PC-3 (cell line): ENCODE measurements around the gene ATG13. TPM values are rescaled to one million over a fixed set of nuclear protein-coding genes. Genes with fewer than 3 reads are reported as not detected.

Experiments used
- ATAC-seq: fragments of 200-7000 bp; cut with Tn5 transposase; 2 replicates; pipeline ENCODE4 v1.9.1; 2020; ENCODE audit warnings: mild to moderate bottlenecking, moderate library complexity
- BruUV-seq: library from RNA; stranded (reverse); fragments of 400-500 nt; replicated peaks from 2 replicates; lab custom pipeline; 2021; lab: Mats Ljungman, UMichigan
- CTCF ChIA-PET: fragments of 300-600 bp; sonication (Branson Sonifier 250); formaldehyde crosslinking; loops from one replicate; lab custom pipeline; 2022; ENCODE audit warnings: antibody characterized with exemption; lab: Charles Lee
- POLR2A ChIA-PET: fragments of 300-600 bp; sonication (Branson Sonifier 250); formaldehyde crosslinking; loops from one replicate; lab custom pipeline; 2022; ENCODE audit warnings: antibody characterized with exemption; ENCODE audit not compliant: unreplicated experiment; lab: Charles Lee
- DNase-seq: peaks from one replicate; pipeline ENCODE4 v3.0.0-alpha.2; 2015
- H2AFZ ChIP-seq: fragments of 300-600 bp; sonication (generic); 2 replicates; pipeline ENCODE4 v1.6.0; 2016; ENCODE audit warnings: antibody characterized with exemption, low read length
- H3F3A ChIP-seq: fragments of 300-600 bp; sonication (generic); one replicate; pipeline ENCODE4 v1.6.0; 2017; ENCODE audit warnings: antibody characterized with exemption, low read length, control low read depth, mild to moderate bottlenecking; ENCODE audit not compliant: unreplicated experiment
- H3K27ac ChIP-seq: fragments of 300-600 bp; sonication (generic); 2 replicates; pipeline ENCODE4 v1.5.1; 2016; ENCODE audit warnings: mild to moderate bottlenecking, low read length
- H3K27me3 ChIP-seq: fragments of 300-600 bp; sonication (generic); 2 replicates; pipeline ENCODE4 v1.6.1; 2016; ENCODE audit warnings: low read length, mixed read lengths
- H3K36me3 ChIP-seq: fragments of 300-600 bp; sonication (generic); 2 replicates; pipeline ENCODE4 v1.6.1; 2016; ENCODE audit warnings: low read depth, mixed run types, low read length, mixed read lengths
- H3K4me1 ChIP-seq: fragments of 300-600 bp; sonication (generic); 2 replicates; pipeline ENCODE4 v1.5.1; 2016; ENCODE audit warnings: low read length; ENCODE audit not compliant: insufficient read depth
- H3K4me2 ChIP-seq: fragments of 300-600 bp; sonication (generic); 2 replicates; pipeline ENCODE4 v1.6.0; 2016; ENCODE audit warnings: low read length
- H3K4me3 ChIP-seq: fragments of 300-600 bp; sonication (generic); 2 replicates; pipeline ENCODE4 v1.5.1; 2016; ENCODE audit warnings: mild to moderate bottlenecking, low read length, mixed read lengths
- H3K79me2 ChIP-seq: fragments of 300-600 bp; sonication (generic); 2 replicates; pipeline ENCODE4 v1.6.1; 2017; ENCODE audit warnings: low read length, mixed read lengths
- H3K9ac ChIP-seq: fragments of 300-600 bp; sonication (generic); 2 replicates; pipeline ENCODE4 v1.6.0; 2016; ENCODE audit warnings: mild to moderate bottlenecking, low read length
- H3K9me2 ChIP-seq: fragments of 300-600 bp; sonication (generic); replicated peaks from 2 replicates; pipeline ENCODE4 v1.6.1; 2016; ENCODE audit warnings: mixed run types, low read length, mixed read lengths
- H3K9me3 ChIP-seq: fragments of 300-600 bp; sonication (generic); 2 replicates; pipeline ENCODE4 v1.6.1; 2016; ENCODE audit warnings: low read length, mixed read lengths
- H4K20me1 ChIP-seq: fragments of 300-600 bp; sonication (generic); 2 replicates; pipeline ENCODE4 v1.6.1; 2016; ENCODE audit warnings: low read length, mixed read lengths
- EZH2 ChIP-seq: fragments of 300-600 bp; sonication (generic); IDR thresholded peaks from one replicate; pipeline ENCODE4 v1.6.1; 2017; ENCODE audit warnings: antibody characterized with exemption, mild to moderate bottlenecking, low read length; ENCODE audit not compliant: unreplicated experiment
- EZH2phosphoT487 ChIP-seq: fragments of 300-600 bp; sonication (generic); IDR thresholded peaks from 2 replicates; pipeline ENCODE4 v1.6.1; 2018; ENCODE audit warnings: mild to moderate bottlenecking, antibody characterized with exemption, low read length, borderline replicate concordance
- intact Hi-C: fragments of 100-400 bp; cut with micrococcal nuclease; formaldehyde crosslinking; loops from 2 replicates; pipeline ENCODE4 v1.9.0; 2023
- total RNA-seq: library from RNA; depleted of rRNA; stranded (reverse); fragments of >200 nt; gene quantifications from 2 replicates; pipeline ENCODE4 v1.2.3, GENCODE V29; 2014; rRNA removed
- TF ChIP-seq, protein P1 (sequence below): fragments of 300-600 bp; sonication (generic); conservative IDR thresholded peaks from 2 replicates; pipeline ENCODE4 v1.5.1; 2017; ENCODE audit warnings: antibody characterized with exemption, low read depth, mild to moderate bottlenecking, low read length

ATG13 gene
- total RNA-seq, 1 experiment from 2014 or later, result 95.0 TPM

DNA sequence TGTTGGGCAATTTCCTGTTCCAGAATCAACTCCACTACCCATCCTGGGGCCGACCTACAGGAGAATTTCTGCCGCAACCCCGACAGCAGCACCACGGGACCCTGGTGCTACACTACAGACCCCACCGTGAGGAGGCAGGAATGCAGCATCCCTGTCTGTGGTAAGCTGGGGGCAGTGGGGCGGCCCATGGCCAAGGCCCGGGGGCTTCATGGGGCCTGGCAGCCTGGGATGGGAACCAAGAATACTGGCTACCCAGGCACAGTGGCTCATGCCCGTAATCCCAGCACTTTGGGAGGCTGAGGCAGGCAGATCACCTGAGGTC, 106.0 kb downstream of the ATG13 start:
- Histone ChIP-seq H4K20me1 (no peaks in the 10 kb centered on the region), H3K9me3 (no peaks in the 10 kb centered on the region), H3F3A (no peaks in the 10 kb centered on the region), H3K9me2 (no peaks in the 10 kb centered on the region), H3K27me3 (no peaks in the 10 kb centered on the region), H3K4me1 (peaks cover 4% of the 10 kb centered on the region), H3K79me2 (no peaks in the 10 kb centered on the region), H3K4me2 (no peak overlapping the region), H3K36me3 (no peaks in the 10 kb centered on the region), H3K27ac (no peak overlapping the region), H3K9ac (no peak overlapping the region), H3K4me3 (no peak overlapping the region), H2AFZ (no peak overlapping the region)
- ChIA-PET POLR2A (no interaction called here), CTCF (no interaction called here)
- BruUV-seq, result no TSS peak
- TF ChIP-seq EZH2, result no peak
- TF ChIP-seq, protein P1, sequence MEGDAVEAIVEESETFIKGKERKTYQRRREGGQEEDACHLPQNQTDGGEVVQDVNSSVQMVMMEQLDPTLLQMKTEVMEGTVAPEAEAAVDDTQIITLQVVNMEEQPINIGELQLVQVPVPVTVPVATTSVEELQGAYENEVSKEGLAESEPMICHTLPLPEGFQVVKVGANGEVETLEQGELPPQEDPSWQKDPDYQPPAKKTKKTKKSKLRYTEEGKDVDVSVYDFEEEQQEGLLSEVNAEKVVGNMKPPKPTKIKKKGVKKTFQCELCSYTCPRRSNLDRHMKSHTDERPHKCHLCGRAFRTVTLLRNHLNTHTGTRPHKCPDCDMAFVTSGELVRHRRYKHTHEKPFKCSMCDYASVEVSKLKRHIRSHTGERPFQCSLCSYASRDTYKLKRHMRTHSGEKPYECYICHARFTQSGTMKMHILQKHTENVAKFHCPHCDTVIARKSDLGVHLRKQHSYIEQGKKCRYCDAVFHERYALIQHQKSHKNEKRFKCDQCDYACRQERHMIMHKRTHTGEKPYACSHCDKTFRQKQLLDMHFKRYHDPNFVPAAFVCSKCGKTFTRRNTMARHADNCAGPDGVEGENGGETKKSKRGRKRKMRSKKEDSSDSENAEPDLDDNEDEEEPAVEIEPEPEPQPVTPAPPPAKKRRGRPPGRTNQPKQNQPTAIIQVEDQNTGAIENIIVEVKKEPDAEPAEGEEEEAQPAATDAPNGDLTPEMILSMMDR, result no peak
- DNase-seq (no peak), ATAC-seq (no peak)
- intact Hi-C loops, result no loop called here

DNA sequence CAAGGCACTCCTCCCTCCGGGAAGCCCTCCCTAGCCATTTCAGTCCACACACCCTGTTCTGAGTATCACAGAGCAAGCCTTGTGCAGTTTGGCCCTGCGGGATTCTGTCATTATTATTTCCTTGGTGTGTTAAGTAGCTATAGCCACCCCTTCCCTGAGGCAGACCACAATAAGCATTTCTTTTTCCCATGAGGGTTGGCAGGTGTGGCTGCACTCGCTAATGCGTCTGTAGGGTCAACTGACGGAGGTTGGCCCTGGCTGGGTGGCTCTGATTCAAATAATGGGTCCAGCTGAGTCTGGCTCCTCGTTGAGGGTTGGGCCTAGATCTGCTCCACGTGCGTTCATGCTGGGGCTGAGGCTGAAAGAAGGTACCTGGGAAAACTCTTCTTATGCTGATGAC, 106.7 kb downstream of the ATG13 start:
- intact Hi-C loops, result no loop called here
- no peak overlapping the region for H3K9ac ChIP-seq
- BruUV-seq, result no TSS peak
- TF ChIP-seq EZH2 (no peak), EZH2phosphoT487 (no peak)
- TF ChIP-seq, protein P1, result no peak
- H2AFZ ChIP-seq, result no peak overlapping the region
- H3K4me3 ChIP-seq, result no peak overlapping the region
- CTCF ChIA-PET, result no interaction called here
- H3K9me3 ChIP-seq, result no peaks in the 10 kb centered on the region
- POLR2A ChIA-PET, result no interaction called here
- H3K9me2 ChIP-seq, result no peaks in the 10 kb centered on the region
- H3K27me3 ChIP-seq, result no peaks in the 10 kb centered on the region
- no peaks in the 10 kb centered on the region for H3F3A ChIP-seq
- H3K27ac ChIP-seq, result no peak overlapping the region
- H3K4me1 ChIP-seq, result no peaks in the 10 kb centered on the region
- H4K20me1 ChIP-seq, result no peaks in the 10 kb centered on the region
- no peaks in the 10 kb centered on the region for H3K36me3 ChIP-seq
- DNase-seq (no peak), ATAC-seq (no peak)
- H3K4me2 ChIP-seq, result no peak overlapping the region
- no peaks in the 10 kb centered on the region for H3K79me2 ChIP-seq

Other genes starting within 250 kb of the ATG13 start
- gene MDK, start 235.9 kb upstream of the ATG13 start, total RNA-seq, result 184 and 232 TPM in 2 replicates
- not detected in 2 replicates for gene CHRM4, start 225.8 kb upstream of the ATG13 start, total RNA-seq
- gene AMBRA1, start 23.5 kb upstream of the ATG13 start, total RNA-seq, result 15.8 and 18.0 TPM in 2 replicates
- gene HARBI1, start 326 bp upstream of the ATG13 start, total RNA-seq, result 1.7 and 6.5 TPM in 2 replicates
- 16.1 and 27.1 TPM in 2 replicates for gene ARHGAP1, start 83.1 kb downstream of the ATG13 start, total RNA-seq
- 7.1 and 7.3 TPM in 2 replicates for gene ZNF408, start 83.5 kb downstream of the ATG13 start, total RNA-seq
- gene F2, start 101.7 kb downstream of the ATG13 start, total RNA-seq, result not detected in 2 replicates
- 86.4 and 91.1 TPM in 2 replicates for gene CKAP5, start 228.7 kb downstream of the ATG13 start, total RNA-seq